Measurements from ENCODE around the gene SLX9.

Gene SLX9, protein sequence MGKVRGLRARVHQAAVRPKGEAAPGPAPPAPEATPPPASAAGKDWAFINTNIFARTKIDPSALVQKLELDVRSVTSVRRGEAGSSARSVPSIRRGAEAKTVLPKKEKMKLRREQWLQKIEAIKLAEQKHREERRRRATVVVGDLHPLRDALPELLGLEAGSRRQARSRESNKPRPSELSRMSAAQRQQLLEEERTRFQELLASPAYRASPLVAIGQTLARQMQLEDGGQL

DNA sequence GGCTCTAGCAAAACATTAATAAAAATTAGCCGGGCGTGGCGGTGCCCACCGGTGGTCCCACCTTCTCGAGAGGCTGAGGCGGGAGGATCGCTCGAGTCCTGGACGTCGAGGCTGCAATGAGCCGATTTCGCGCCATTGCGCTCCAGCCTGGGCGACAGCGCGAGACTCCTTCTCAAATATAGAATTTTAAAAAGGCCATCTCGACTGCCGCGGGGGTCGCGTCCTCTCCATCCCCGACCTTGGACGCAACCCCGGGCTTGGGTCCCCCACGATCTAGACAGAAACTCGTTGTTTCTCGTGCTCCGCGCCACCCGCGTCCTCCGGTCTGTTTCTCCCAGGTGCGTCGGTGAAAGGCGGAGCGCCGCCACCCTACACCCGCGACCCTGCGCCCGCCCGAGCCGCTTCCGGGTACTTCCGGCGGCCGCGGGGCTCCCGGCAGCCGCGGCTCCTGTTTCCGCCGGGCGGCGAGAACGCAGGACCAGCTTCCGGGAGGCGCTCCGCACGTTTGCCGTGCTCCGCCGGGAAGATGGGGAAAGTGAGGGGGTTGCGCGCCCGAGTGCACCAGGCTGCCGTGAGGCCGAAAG is at the start of gene SLX9:
Gene SLX9, plus strand, starts transcription at position 498 of the 584 bp plus-strand sequence. Its CDS starts 29 bp downstream, at position 527.
- peak; percentile 73 for DNase-seq (ENCODE audit: low spot score)

DNA sequence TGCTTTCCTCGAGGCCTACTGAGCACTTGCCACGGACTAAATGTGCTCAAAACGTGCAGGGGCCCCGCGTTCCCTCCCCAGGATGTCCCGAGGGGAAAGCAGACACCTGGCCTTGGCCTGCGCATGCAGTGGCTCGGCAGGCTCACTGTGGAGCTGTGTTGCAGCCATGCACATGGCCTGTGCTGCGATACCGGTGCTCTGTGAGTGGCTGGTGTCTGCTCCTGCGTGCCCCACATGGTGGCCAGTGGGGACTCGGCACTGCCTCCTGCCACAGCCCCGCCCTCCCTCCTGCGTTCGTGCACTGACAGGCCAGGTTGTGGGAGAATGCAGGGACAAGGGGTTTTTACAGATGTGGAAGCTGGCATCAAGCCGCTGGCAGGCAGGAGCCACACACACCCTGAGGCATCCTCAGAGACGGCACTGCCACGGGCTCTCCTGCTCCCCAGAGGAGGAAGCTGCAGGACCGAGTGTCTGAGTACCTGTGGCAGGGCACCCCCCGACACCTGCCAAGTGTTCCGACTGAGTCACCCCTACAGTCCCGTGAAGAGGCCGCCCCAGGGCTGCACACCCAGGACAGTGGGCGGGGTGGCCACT is 49.4 kb upstream of the SLX9 start:
- DNase-seq (ENCODE audit: low spot score) = no peak

DNA sequence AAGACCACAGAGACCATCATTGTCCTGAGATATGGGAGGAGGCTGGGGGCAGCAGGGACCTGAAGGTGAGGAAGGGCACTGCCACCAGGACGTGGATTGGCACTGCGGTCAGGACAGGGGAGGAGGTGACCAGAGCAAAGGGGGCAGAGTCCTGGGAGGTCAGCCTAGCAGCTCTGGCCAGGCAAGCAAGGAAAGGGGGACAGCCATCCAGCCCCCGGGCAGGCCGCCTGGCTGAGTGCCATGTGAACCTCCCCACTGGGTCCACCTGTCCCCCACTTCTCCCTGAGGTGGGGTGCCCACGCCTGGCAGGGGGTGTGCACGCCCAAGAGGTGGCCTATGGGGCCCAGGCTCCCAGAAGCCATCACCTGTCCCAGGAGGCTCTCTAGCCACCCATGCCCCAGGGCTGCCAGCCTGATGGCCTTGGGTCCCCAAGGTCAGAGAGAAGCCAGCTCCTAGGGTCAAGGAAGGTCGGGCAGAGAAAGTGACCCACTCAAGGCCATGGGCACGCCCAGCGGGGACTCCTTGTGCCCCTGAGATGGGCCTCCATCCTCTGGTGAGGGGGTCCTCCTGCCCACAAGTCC is 48.8 kb upstream of the SLX9 start:
- DNase-seq (ENCODE audit: low spot score) = no peak

DNA sequence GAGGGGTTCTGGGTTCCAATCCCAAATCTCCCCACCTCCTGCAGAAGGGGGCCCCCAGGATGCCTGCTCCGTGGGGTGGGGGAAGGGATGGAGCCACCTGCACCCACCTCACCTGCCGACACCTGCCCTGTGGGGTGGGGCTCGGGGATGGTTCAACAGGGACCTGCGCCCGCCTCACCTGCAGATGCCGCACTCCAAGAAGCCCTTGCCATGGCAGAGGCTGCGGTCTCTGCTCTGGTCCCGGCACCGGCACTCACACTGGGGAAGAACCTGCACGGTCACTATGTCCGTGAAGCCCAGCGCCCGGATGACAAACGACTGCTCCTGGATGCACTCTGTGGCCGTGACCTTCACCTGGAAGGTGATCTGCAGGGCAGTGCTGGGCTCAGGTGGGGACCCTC is 48.2 kb upstream of the SLX9 start:
- no peak for DNase-seq (ENCODE audit: low spot score)

DNA sequence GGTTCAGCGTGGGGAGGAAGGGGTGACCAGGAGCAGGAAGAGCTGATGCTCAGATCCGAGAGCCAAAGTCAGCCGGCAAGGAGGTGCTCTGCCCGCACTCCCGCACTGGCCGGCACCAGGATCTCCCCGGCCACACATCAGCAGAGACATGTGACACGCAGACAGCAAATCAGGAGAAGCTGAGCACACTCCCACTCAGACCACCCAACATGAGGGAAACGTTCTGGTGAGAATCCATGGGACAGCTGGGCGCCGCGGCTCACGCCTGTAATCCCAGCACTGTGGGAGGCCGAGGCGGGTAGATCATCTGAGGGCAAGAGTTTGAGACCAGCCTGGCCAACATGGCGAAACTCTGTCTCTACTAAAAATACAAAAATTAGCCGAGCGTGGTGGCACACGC is 47.7 kb upstream of the SLX9 start:
- no peak for DNase-seq (ENCODE audit: low spot score)

DNA sequence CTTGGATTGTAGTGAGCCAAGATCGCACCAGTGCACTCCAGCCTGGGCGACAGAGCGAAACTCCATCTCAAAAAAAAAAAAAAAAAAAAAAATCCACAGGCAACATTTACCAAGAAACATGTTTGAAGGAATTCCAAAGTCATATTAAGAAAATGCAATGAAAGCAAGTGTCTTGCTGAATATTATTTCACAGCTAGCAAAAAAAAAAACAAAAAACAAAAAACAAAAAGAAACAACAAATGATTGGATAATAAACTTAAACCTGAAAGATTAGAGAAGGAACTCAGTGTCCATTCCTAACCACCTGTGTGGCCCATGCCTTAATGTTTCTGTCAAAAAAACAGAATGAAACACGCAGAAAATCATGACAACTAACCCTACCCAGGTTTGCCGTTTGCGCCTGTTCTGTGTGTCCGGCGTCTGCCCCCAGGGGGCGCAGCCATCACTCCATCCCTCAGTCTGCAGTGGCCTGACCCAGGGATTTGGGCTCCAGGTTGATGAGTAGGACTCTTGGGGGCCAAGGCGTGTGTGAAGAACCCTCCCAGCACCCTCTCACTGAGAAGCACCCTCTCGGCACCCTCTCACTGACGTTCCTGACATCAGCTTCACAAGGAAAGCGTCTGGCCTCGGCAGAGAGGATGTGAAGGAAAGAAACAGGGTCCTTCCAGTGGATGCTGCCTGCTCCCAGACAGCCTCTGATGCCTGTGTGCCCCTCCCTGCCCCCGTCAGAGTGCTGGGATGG is 47.1 kb upstream of the SLX9 start:
- no peak for DNase-seq (ENCODE audit: low spot score)

DNA sequence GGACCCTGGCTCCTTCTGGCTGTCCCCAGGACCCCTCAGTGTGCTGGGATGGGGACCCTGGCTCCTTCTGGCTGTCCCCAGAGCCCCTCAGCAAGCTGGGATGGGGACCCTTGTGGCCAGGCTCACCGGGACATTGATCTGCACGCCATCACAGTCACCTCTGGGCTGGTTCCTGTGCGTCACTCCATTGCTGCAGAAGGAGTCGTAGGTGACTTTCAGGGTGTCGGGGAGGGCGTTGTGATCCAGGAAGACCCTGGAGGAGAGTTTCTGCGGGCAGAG is 46.6 kb upstream of the SLX9 start:
- no peak for DNase-seq (ENCODE audit: low spot score)

DNA sequence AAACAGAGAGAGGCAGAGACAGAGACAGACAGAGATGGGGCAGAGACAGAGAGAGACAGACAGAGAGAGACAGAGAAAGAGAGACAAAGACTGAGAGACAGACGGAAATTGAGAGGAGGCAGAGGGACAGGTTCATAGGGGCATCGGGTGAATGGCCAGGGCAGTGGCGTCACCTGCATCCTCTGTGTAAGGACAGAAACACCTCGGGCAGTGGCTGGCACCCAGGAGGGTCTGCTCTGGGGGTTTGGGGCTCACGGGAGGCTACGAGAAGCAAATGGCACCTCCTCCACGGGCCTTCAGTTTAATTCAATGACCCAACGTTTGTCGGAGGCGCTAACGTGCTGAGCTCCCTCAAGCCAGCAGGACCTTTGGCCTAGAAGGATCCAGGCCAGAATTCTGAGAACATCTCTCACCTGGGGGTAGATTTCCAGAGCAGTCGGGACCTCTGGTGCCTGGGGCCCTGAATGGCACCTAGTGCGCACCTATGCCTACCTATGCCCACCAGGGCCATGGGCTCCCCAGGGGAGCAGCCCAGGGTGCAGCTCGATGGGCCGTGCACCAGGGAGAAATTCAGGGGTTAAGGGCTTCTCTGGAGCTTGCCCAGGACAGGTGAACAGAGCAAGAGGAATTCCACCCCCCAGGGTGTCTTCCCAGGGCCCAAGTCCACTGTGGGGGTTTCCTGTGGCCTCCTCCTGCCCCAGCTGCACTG is 45.7 kb upstream of the SLX9 start:
- DNase-seq (ENCODE audit: low spot score) = no peak

DNA sequence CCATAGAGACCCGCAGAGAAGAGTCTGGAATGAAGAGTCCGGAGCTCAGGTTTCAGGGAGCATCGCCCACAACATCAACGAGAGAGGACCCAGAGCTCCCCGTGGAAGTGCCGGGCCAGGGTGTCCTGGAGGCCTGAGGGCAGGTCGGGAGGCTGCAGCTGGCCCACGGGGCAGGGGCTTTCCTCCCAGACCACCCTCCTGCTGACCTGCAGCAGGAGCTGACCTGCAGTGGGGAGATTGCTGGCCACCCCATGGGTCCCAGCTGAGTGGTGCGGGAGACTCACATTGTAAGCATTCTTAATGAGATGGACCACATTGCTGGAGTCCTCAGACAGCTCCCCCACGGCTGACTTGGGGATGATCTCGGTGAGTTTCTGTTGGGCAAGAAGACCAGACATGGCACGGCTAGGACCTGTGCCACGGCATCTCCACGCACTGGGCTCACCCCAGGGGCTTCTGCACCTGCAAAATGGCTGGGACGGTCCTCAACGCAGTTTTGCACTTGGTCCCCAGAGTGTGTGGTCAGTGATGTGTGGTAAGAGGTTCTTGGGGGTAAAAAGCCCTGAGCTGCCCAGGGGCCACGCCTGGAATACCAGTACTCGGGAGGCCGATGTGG is 45.0 kb upstream of the SLX9 start:
- DNase-seq (ENCODE audit: low spot score) = no peak

DNA sequence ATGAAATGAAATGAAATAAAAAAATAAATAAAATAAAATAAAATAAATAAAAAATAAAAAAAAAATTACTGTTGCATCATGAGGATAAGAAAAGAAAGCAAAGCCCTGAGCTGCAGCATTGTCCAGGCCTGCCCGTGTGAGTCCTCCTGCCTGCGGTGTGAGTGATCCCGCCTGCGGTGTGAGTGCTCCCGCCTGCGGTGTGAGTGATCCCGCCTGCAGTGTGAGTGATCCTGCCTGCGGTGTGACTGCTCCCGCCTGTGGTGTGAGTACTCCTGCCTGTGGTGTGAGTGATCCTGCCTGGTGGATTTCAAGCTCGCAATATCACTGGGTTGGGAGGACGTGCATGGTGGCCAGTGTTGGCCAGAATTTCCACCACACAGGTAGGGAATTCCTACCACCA is 44.0 kb upstream of the SLX9 start:
- no peak for DNase-seq (ENCODE audit: low spot score)

DNA sequence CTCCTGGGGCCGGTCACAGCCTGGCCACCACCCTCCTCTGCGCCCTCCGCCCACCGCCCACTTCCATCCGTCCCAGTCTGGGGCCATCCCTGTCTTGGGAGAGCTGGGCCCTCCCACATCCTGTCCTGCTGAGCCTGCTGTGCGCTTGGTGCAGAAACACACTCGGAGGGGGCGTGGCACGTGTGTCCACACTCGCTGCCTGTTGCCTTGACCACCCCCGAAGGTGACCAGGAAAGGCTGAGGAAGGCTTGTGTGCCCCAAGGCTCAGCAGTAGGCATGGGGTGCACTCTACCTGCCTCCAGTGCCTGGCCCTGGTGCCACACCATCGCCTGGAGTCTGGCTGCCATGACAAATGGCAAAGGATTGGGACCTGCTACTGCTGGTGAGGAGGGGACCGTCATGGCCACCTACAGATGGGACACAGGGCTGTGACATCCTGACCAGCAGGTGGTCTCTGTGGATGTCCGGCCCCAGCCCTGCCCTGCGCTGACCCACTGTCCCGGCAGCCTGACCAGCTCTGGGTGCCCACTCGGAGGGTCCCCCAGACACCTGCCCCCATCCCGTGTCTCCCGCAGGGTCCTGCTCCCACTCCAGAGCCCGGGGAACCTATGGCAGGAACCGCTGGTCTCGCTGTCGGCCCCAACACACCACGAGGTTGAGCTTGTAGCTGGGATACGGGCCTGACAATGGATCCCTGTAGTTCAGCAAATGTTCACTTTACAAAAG is 43.1 kb upstream of the SLX9 start:
- DNase-seq (ENCODE audit: low spot score) = no peak

DNA sequence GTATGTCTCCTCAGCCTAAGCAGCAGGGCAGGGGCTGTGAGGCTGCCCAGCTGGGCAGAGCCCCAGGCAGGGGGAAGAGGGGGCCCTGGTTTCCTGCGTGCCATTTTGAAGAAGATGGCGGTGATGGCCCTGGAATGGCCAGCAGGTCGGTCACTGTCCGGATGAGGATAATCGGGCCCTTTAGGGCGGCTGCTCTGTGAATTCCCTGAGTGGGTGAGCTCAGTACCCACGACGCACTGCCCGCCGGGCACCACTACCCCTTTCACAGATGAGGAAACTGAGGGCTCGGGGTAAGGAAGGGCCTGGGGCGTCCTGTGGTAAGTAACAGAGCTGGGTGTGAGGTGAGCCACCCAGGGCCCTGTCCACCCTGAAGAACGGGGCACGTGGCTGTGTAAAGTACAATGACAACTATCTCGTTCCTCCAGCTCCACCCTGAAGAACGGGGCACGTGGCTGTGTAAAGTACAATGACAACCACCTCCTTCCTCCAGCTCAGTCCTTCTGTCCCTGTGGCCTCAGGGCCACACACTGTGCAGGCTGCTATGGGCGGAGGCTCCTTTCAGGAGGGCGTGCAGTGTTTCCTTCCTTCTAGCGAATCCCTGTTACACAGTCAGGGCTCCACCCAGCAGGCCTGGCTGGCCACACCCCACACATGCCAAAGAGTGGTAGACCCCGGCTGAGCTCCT is 42.4 kb upstream of the SLX9 start:
- DNase-seq (ENCODE audit: low spot score) = no peak

DNA sequence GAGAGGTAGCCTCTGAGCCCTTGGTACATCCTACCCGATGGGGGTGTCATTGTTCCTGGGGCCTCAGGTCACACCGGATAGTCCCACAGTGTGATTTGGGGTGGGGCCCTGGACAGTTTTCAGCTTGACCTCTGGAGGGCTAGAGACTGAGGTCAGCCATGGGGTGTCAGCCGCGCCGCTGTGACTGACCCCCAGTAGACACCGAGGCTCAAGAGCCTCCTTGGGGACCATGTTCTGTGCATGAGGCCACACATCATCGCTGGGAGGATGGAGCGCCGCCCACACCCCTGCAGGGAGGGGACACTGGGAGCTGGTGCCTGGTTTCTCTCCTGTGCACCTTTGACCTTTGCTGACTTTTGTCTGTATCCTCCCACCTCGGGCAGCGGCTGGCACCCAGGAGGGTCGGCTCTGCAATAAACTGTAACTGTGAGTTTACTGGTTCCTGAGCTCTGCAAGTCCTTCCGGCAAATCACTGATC is 41.8 kb upstream of the SLX9 start:
- no peak for DNase-seq (ENCODE audit: low spot score)

DNA sequence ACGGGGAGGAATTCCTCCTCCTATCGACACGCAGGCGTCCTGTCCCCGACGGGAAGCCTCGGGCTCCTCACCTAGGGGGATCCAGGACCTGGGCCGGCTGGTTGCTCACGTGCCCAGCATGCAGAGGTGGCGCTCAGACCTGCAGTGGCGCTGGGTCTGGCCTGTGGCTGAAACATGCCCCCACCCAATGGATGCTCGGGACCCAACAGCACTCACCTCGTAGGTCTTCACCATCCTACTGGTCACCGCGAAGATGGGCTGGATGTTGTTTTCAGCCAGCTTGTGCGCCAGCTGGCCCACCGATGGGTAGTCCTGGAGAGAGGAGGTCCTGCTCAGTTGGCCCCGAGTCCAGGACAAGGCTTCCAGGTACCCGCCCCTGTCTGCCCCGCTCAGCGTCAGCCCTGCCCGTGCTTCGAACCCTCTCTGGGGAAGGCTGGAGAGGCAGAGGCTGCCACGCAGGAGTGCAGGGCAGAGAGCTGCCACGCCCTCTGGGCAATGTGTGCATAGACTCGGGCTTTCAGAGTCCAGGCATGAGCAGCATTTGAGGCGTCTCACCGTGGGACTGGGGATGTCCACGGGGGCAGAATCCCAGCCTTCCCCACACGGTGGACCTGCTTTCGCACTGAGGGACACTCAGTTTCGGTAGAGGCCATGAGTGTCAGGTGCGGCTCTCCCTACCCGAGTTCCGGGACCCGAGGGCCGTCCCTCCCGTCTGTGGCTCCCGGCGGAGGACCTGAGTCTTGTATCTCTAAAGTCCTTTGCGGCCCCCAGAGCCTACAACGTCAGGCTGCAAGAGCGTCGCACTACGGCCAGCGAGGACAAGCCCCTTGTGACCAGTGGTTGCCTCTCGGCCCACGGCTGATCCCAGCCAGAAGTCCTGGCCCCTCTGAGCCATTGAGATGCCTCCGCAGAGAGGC is 40.7 kb upstream of the SLX9 start:
- no peak for DNase-seq (ENCODE audit: low spot score)

DNA sequence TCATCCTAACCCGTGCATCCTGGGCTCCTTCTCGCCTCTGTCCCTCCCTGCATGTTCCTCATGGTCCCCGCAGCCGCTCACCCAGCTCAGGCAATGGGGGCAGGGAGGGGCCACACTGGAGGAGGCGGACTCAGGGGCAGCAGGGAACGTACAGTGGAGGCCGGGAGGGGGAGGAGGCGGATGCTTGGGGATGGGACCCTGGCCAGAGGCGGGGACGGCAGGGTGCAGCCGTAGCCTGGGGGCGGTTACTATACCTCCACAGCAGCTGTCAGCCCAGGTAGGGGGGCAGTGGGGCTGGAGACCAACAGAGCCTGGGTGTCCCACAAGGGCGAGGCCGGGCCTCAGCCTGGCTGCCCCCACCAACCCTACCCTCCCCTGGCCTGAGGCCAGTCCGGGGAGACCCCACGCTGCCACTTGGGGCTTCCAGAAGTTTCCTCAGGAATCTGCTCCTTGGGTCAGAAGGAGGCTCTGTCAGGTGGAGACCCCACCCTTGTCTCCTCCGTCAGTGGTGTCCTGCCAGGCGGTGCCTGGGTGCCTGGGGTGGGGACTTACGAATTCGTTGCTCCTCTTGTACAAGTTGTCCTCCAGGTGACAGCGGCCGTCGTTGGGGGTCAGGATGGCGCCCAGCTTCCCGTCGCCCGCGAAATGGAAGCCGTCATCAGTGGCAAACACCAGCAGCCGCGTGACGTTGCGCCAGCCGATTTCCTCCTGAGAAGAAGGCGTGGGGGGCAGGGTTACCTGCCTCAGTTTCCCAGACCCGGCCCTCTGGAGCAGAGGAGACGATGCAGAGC is 39.9 kb upstream of the SLX9 start:
- DNase-seq (ENCODE audit: low spot score) = no peak

DNA sequence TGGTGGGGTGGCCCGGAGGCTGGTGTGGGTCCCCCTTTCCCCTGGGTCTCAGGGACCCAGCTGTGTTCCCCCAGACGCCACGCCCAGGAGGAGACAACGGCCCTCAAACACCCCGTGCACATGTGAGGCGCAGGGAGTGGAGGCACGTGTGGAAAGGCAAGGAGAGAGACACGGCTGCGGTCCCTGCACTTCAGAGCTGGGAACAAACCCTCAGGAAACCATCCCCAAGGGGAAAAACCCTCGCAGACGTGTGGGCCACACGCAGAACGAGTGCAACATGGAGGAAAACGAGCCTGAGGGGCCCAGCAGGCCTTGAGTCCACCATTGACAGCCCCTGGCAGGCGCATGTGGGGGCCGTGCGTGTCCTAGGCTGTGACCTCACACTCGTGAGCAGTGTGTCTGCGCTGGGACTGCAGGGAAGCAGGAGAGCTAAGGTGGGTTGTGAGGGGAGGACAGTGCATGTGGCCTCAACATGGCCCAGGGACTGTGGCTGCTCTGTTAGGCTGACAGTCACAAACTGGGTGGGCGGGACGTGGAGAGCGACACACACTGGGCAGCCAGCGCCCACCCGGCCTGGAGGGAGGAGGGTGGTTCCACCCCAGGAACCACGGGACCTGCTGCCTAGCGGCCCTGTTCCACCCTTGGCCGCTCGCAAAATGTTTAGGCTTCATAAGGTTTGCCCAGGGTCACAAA is 39.1 kb upstream of the SLX9 start:
- no peak for DNase-seq (ENCODE audit: low spot score)

DNA sequence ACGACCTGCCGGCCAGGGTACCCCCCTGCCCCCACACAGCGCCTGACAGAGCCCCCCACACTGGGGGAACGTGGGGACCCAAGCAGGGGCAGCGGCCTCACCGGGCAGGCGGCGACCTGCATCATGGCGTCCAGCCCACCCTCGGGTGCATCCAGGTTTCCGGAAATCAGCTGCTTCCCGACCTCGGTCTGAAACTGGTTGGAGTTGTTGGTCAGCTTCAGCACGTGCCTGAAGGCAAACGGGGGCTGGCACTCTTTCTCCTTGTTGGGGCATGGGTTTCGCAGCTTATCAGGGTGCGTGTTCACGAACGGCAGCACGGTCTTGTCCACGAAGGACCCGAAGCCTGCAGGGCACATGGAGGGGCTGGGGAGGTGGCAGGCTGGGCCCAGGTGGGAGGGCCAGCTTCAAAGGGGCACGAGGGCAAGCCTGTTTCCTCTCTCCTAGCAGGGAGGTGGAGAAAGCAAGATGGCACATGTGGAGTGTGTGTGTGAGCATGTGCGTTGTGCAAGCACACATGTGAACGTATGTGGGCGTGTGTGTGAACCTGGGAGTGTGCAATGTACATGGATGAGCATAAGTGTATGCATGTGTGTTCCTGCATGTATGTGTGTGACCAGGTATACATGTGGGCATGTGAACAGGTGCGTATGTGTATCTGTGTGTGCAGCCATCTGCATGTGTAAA is 38.3 kb upstream of the SLX9 start:
- DNase-seq (ENCODE audit: low spot score) = no peak
